HepG2 (cell line): ENCODE data around the gene ZNF644. TPM values are rescaled to one million over a fixed set of nuclear protein-coding genes. Genes with fewer than 3 reads are reported as not detected.

Experiments
- ATAC-seq: fragments of 200-7000 bp; cut with Tn5 transposase; 3 replicates; pipeline ENCODE4 v1.9.1; 2020; ENCODE audit warnings: mild to moderate bottlenecking, moderate library complexity
- BruUV-seq: library from RNA; stranded (reverse); fragments of 400-500 nt; replicated peaks from 2 replicates; lab custom pipeline; 2021; lab: Mats Ljungman, UMichigan
- CTCF ChIA-PET: fragments of 300-600 bp; formaldehyde crosslinking; extraction: SDS; loops from one replicate; lab custom pipeline; 2021; ENCODE audit warnings: low total read pairs, inconsistent platforms, low intra/inter-chr PET ratio; lab: Yijun Ruan, JAX
- POLR2A ChIA-PET: fragments of 350-600 bp; sonication (Branson Sonifier 250); formaldehyde crosslinking; loops from one replicate; lab custom pipeline; 2020; ENCODE audit warnings: antibody characterized with exemption, inconsistent platforms; lab: Yijun Ruan, JAX
- DNase-seq: peaks from one replicate; pipeline ENCODE4 v3.0.0-alpha.2; 2015; ENCODE audit warnings: low spot score
- FAIRE-seq: peaks from 3 replicates; lab custom pipeline; 2011; peaks lifted over from hg19 to GRCh38; lab: Jason Lieb, UNC
- H2AFZ ChIP-seq: one replicate; pipeline ENCODE4 v1.6.1; 2011; ENCODE audit warnings: low read length, inconsistent platforms
- H3K27ac ChIP-seq: fragments of 300-600 bp; 3 replicates; pipeline ENCODE4 v1.8.0; 2011; ENCODE audit warnings: mixed run types, mild to moderate bottlenecking, mixed read lengths, low read length, inconsistent platforms; ENCODE audit not compliant: insufficient read depth; ENCODE audit errors: extremely low read length
- H3K27me3 ChIP-seq, 2 experiments: fragments of 200-600 bp in 1 of 2; 2 replicates in 1 of 2; 3 replicates in 1 of 2; pipeline versions ENCODE4 v1.6.0 to v1.8.0; 2011; ENCODE audit warnings: low read length in 2 of 2, mild to moderate bottlenecking in 2 of 2, moderate library complexity in 2 of 2, inconsistent platforms in 1 of 2; ENCODE audit not compliant: insufficient read depth in 2 of 2, control insufficient read depth in 1 of 2
- H3K36me3 ChIP-seq, 2 experiments: fragments of 200-600 bp in 1 of 2; replicated peaks in 1 of 2; 2 replicates in 1 of 2; 3 replicates in 1 of 2; pipeline versions ENCODE4 v1.5.1 to v1.8.0; 2011; ENCODE audit warnings: low read length in 2 of 2, inconsistent platforms in 1 of 2; ENCODE audit not compliant: insufficient read depth in 2 of 2, control insufficient read depth in 1 of 2
- H3K4me1 ChIP-seq: 2 replicates; pipeline ENCODE4 v1.5.1; 2012; ENCODE audit warnings: low read length, inconsistent platforms; ENCODE audit not compliant: insufficient read depth
- H3K4me2 ChIP-seq: 2 replicates; pipeline ENCODE4 v1.6.0; 2011; ENCODE audit warnings: low read depth, low read length, inconsistent platforms
- H3K4me3 ChIP-seq, 3 experiments: fragments of 200-600 bp in 1 of 3; sonication (generic), shearing (Covaris generic) in 1 of 3; replicated peaks in 1 of 3; 2 replicates each; pipeline ENCODE4 v1.5.1; 2011 to 2016; ENCODE audit warnings: low read length in 3 of 3, inconsistent platforms in 2 of 3, low read depth in 2 of 3, mild to moderate bottlenecking in 2 of 3, control low read depth in 1 of 3, mixed read lengths in 1 of 3; ENCODE audit not compliant: insufficient read depth in 1 of 3
- H3K79me2 ChIP-seq: one replicate; pipeline ENCODE4 v1.6.1; 2011; ENCODE audit warnings: low read length, inconsistent platforms; ENCODE audit not compliant: insufficient read depth
- H3K9ac ChIP-seq: 2 replicates; pipeline ENCODE4 v1.6.0; 2011; ENCODE audit warnings: mild to moderate bottlenecking, low read depth, low read length, inconsistent platforms; ENCODE audit not compliant: insufficient read depth
- H3K9me3 ChIP-seq: 2 replicates; pipeline ENCODE4 v1.5.1; 2012; ENCODE audit warnings: mild to moderate bottlenecking, low read length
- H4K20me1 ChIP-seq: 2 replicates; pipeline ENCODE4 v1.6.0; 2011; ENCODE audit warnings: inconsistent platforms, mild to moderate bottlenecking, low read length, moderate library complexity; ENCODE audit not compliant: insufficient read depth
- CEBPG ChIP-seq: IDR thresholded peaks from 2 replicates; pipeline ENCODE4 v1.6.1; 2016
- CREB1 ChIP-seq, 2 experiments: fragments of 450-650 bp in 1 of 2; IDR thresholded peaks; 2 replicates each; pipeline ENCODE4 v1.6.1; 2016 to 2017; ENCODE audit warnings: control low read depth in 1 of 2, mild to moderate bottlenecking in 1 of 2, missing compliant biosample characterization in 1 of 2, missing genetic modification characterization in 1 of 2
- HNRNPUL1 ChIP-seq: fragments of 200-400 bp; formaldehyde crosslinking; IDR thresholded peaks from 2 replicates; pipeline ENCODE4 v1.6.1; 2017; ENCODE audit warnings: low read depth, mild to moderate bottlenecking, low read length, moderate library complexity
- MEIS1 ChIP-seq: sonication (generic); formaldehyde crosslinking; IDR thresholded peaks from 2 replicates; pipeline ENCODE4 v1.9.0; 2021; ENCODE audit warnings: mild to moderate bottlenecking, missing genetic modification reagents, moderate library complexity, borderline replicate concordance
- NFATC3 ChIP-seq: sonication (generic); formaldehyde crosslinking; IDR thresholded peaks from 2 replicates; pipeline ENCODE4 v1.5.1; 2020; ENCODE audit warnings: mild to moderate bottlenecking, missing genetic modification reagents
- NFE2 ChIP-seq: sonication (generic); formaldehyde crosslinking; IDR thresholded peaks from 2 replicates; pipeline ENCODE4 v1.4.0; 2020; ENCODE audit warnings: missing genetic modification reagents
- NFE2L2 ChIP-seq: fragments of 150-350 bp; IDR thresholded peaks from 2 replicates; pipeline ENCODE4 v1.6.1; 2014; ENCODE audit warnings: low read length
- RBFOX2 ChIP-seq: fragments of 200-400 bp; formaldehyde crosslinking; IDR thresholded peaks from 2 replicates; pipeline ENCODE4 v1.6.1; 2017; ENCODE audit warnings: low read depth, mild to moderate bottlenecking, low read length
- SIX1 ChIP-seq: sonication (generic); formaldehyde crosslinking; IDR thresholded peaks from 2 replicates; pipeline ENCODE4 v1.4.0; 2020; ENCODE audit warnings: missing genetic modification reagents, borderline replicate concordance
- ZNF160 ChIP-seq: sonication (generic); formaldehyde crosslinking; IDR thresholded peaks from 2 replicates; pipeline ENCODE4 v1.8.0; 2022; ENCODE audit warnings: mild to moderate bottlenecking, inconsistent platforms, missing genetic modification reagents
- ZNF276 ChIP-seq: sonication (generic); formaldehyde crosslinking; IDR thresholded peaks from 2 replicates; pipeline ENCODE4 v1.4.0; 2020; ENCODE audit warnings: mild to moderate bottlenecking, low read depth, missing genetic modification reagents
- ZNF354B ChIP-seq: sonication (generic); formaldehyde crosslinking; IDR thresholded peaks from 2 replicates; pipeline ENCODE4 v1.8.0; 2022; ENCODE audit warnings: mild to moderate bottlenecking, missing genetic modification reagents
- ZNF383 ChIP-seq: sonication (generic); formaldehyde crosslinking; IDR thresholded peaks from 2 replicates; pipeline ENCODE4 v1.4.0; 2020; ENCODE audit warnings: missing genetic modification reagents, mild to moderate bottlenecking, borderline replicate concordance
- ZNF720 ChIP-seq: sonication (generic); formaldehyde crosslinking; IDR thresholded peaks from 2 replicates; pipeline ENCODE4 v1.4.0; 2020; ENCODE audit warnings: missing genetic modification reagents
- WGBS: methylation state at CpG from one replicate; pipeline ENCODE4 v1.1.6; 2017; ENCODE audit warnings: low lambda C conversion rate; 5-methylcytosine and 5-hydroxymethylcytosine counted together
- in situ Hi-C: cut with HindIII; loops from 2 replicates; pipeline ENCODE4 v1.10.0; 2017; ENCODE audit warnings: low pct_unique_long_range_greater_than_20kb; ENCODE audit not compliant: extremely low pct_ligation_motif_present
- intact Hi-C: fragments of 100-400 bp; cut with micrococcal nuclease; formaldehyde crosslinking; loops from one replicate; pipeline ENCODE4 v1.10.0; 2022; ENCODE audit not compliant: unreplicated experiment
- polyA plus RNA-seq, 8 experiments: library from polyadenylated mRNA; depleted of rRNA in 3 of 8; stranded (reverse) in 7 of 8; unstranded in 1 of 8; fragments of >200 nt; fragmentation: Illumina TruSeq in 4 of 8; extraction: Trizol in 4 of 8; gene quantifications; 2 replicates each; pipeline versions ENCODE4 v1.2.1 to v1.2.3, GENCODE V29; 2011 to 2016; ENCODE audit warnings: low read depth in 4 of 8, missing spikeins in 1 of 8, mixed read lengths in 1 of 8; ENCODE audit not compliant: insufficient read depth in 1 of 8
- total RNA-seq, 5 experiments: library from RNA; depleted of rRNA; stranded (reverse); fragments of >200 nt; fragmentation: Illumina TruSeq; extraction: Trizol; gene quantifications; 2 replicates each; pipeline ENCODE4 v1.2.3, GENCODE V29; 2016; ENCODE audit warnings: low read depth in 1 of 5
- TF ChIP-seq, protein P1 (sequence below): fragments of 450-650 bp; IDR thresholded peaks from 2 replicates; pipeline ENCODE4 v1.6.1; 2017; ENCODE audit warnings: mild to moderate bottlenecking
- TF ChIP-seq, protein P2 (sequence below): sonication (generic); formaldehyde crosslinking; IDR thresholded peaks from 2 replicates; pipeline ENCODE4 v1.4.0; 2020; ENCODE audit warnings: missing genetic modification reagents
- TF ChIP-seq, protein P3 (sequence below): IDR thresholded peaks from 2 replicates; pipeline ENCODE4 v1.6.1; 2016; ENCODE audit warnings: missing genetic modification reagents, missing compliant biosample characterization

ZNF644 gene
- total and polyA plus RNA-seq, 2 of the 13 experiments (the other 11 are each of a cell fraction or from before 2014, with no cell fraction given) = 17.7 to 51.7 TPM

- TF ChIP-seq, protein P1, sequence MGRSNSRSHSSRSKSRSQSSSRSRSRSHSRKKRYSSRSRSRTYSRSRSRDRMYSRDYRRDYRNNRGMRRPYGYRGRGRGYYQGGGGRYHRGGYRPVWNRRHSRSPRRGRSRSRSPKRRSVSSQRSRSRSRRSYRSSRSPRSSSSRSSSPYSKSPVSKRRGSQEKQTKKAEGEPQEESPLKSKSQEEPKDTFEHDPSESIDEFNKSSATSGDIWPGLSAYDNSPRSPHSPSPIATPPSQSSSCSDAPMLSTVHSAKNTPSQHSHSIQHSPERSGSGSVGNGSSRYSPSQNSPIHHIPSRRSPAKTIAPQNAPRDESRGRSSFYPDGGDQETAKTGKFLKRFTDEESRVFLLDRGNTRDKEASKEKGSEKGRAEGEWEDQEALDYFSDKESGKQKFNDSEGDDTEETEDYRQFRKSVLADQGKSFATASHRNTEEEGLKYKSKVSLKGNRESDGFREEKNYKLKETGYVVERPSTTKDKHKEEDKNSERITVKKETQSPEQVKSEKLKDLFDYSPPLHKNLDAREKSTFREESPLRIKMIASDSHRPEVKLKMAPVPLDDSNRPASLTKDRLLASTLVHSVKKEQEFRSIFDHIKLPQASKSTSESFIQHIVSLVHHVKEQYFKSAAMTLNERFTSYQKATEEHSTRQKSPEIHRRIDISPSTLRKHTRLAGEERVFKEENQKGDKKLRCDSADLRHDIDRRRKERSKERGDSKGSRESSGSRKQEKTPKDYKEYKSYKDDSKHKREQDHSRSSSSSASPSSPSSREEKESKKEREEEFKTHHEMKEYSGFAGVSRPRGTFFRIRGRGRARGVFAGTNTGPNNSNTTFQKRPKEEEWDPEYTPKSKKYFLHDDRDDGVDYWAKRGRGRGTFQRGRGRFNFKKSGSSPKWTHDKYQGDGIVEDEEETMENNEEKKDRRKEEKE = no peak
- TF ChIP-seq CREB1 (IDR thresholded peaks at IDR 0.05) (no peak), CREB1 (CRISPR knock-in tag; IDR thresholded peaks at IDR 0.05) (no peak), NFE2L2 (no peak), ZNF383 (CRISPR knock-in tag) (no peak), RBFOX2 (no peak), ZNF160 (no peak)
- TF ChIP-seq, protein P2, sequence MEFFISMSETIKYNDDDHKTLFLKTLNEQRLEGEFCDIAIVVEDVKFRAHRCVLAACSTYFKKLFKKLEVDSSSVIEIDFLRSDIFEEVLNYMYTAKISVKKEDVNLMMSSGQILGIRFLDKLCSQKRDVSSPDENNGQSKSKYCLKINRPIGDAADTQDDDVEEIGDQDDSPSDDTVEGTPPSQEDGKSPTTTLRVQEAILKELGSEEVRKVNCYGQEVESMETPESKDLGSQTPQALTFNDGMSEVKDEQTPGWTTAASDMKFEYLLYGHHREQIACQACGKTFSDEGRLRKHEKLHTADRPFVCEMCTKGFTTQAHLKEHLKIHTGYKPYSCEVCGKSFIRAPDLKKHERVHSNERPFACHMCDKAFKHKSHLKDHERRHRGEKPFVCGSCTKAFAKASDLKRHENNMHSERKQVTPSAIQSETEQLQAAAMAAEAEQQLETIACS (CRISPR knock-in tag) = no peak
Measured at GRCh38 chr1:90963236-90963635, 58.6 kb downstream of the ZNF644 start (continued).

DNA sequence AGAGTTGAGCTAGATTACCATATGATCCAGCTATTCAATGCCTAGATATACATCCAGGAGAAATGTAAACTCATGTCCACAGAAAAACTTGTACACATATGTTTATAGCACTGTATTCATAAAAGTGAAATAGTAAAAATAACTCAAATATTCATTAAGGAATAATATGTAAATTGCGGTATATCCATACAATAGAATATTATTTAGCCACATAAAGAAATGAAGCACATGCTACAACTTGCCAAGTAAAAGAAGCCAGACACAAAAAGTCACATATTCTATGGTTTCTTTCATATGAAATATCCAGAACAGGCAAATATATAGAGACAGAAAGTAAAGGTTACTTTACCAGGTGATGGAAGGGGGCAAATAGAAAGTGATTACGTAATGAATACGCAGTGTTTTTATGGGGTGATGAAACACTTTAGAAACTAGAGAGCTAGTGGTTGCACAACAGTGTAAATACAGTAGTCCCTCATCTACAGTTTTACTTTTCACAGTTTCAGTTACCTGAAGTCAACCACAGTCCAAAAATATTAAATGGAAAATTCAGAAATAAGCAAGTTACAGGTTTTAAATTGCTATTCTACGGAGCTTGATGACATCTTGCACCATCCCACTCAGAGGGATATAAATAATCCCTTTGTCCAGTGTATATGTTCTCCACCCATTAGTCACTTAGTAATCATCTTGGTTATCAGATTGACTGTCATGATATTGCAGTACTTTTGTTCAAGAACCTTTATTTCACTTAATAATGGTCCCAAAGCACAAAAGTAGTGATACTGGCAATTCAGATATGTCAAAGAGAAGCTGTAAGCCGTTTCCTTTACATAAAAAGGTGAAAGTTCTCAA lies 62.3 kb downstream of the ZNF644 start:
- ATAC-seq (peak; percentile 78), FAIRE-seq (peak; percentile 30), DNase-seq (peak; percentile 74)
- no peak overlapping the region for H3K4me3 ChIP-seq
- peaks cover 2 to 5% of the 10 kb centered on the region in 2 experiments; a peak in 1 of 5 replicates for H3K36me3 ChIP-seq
- BruUV-seq = no TSS peak
- peaks cover 19% of the 10 kb centered on the region for H3K4me1 ChIP-seq
- ChIA-PET CTCF (no interaction called here), POLR2A (no interaction called here)
- no peaks in the 10 kb centered on the region for H3K9me3 ChIP-seq
- no peaks in the 10 kb centered on the region for H3K27me3 ChIP-seq
- peaks cover 89% of the 10 kb centered on the region for H3K79me2 ChIP-seq
- intact Hi-C loops (loop anchor here (10.0 kb wide), 1 partner anchor 205 kb away; no protein-coding TSS in a partner anchor), in situ Hi-C loops (loop anchor here (5.0 kb wide), 1 partner anchor 237 kb away; no protein-coding TSS in a partner anchor)
- H3K27ac ChIP-seq = peak overlapping the region; percentile 36
- H3K4me2 ChIP-seq = peak overlapping the region; percentile 32; the same call in 1 of the 2 replicates
- no peak overlapping the region for H2AFZ ChIP-seq
- peaks cover 43% of the 10 kb centered on the region for H4K20me1 ChIP-seq
- WGBS = 62% methylated on average over 5 of the region's 5 CpGs
- no peak overlapping the region for H3K9ac ChIP-seq
- TF ChIP-seq ZNF276 (CRISPR knock-in tag) (no peak), MEIS1 (CRISPR knock-in tag) (no peak), ZNF720 (CRISPR knock-in tag) (no peak), CEBPG (peak; percentile 98), HNRNPUL1 (no peak), ZNF354B (CRISPR knock-in tag) (no peak), NFATC3 (no peak), NFE2 (CRISPR knock-in tag) (no peak), SIX1 (CRISPR knock-in tag) (peak; percentile 63; the same call in 1 of the 2 replicates)
- TF ChIP-seq, protein P3, sequence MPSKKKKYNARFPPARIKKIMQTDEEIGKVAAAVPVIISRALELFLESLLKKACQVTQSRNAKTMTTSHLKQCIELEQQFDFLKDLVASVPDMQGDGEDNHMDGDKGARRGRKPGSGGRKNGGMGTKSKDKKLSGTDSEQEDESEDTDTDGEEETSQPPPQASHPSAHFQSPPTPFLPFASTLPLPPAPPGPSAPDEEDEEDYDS (CRISPR knock-in tag) = no peak
